CD4-positive, alpha-beta T cell (primary cell): ENCODE data around the gene TTLL13. TPM values are rescaled to one million over a fixed set of nuclear protein-coding genes. Genes with fewer than 3 reads are reported as not detected.

Source experiments
- ATAC-seq: fragments of 200-7000 bp; cut with Tn5 transposase; one replicate; pipeline ENCODE4 v1.10.0; 2022; ENCODE audit warnings: mild to moderate bottlenecking; ENCODE audit not compliant: poor library complexity
- CTCF ChIA-PET: fragments of 350-600 bp; sonication (Branson Sonifier 250); formaldehyde crosslinking; loops from one replicate; lab custom pipeline; 2021; ENCODE audit warnings: antibody characterized with exemption, inconsistent platforms; lab: Charles Lee
- POLR2A ChIA-PET: fragments of 350-600 bp; sonication (Branson Sonifier 250); formaldehyde crosslinking; loops from one replicate; lab custom pipeline; 2021; ENCODE audit warnings: antibody characterized with exemption, inconsistent platforms; lab: Charles Lee
- DNase-seq, 14 experiments: peaks; one replicate each; pipeline ENCODE4 v3.0.0-alpha.2; 2013 to 2020; ENCODE audit warnings: mixed read lengths in 2 of 14
- H3K27ac ChIP-seq, 2 donors: one replicate each; pipeline versions ENCODE4 v1.5.1 to v1.7.0; 2013; ENCODE audit warnings: low read length in 2 of 2, low read depth in 1 of 2, mild to moderate bottlenecking in 1 of 2
- H3K27me3 ChIP-seq, 2 experiments: 1 replicate in 1 of 2; 2 replicates in 1 of 2; pipeline versions ENCODE4 v1.6.1 to v1.7.0; 2013; ENCODE audit warnings: low read length in 2 of 2, control low read depth in 1 of 2, mild to moderate bottlenecking in 1 of 2, moderate library complexity in 1 of 2; ENCODE audit not compliant: insufficient read depth in 2 of 2, control insufficient read depth in 1 of 2
- H3K36me3 ChIP-seq: one replicate; pipeline ENCODE4 v1.6.1; 2013; ENCODE audit warnings: low read length, control low read depth; ENCODE audit not compliant: insufficient read depth
- H3K4me1 ChIP-seq: one replicate; pipeline ENCODE4 v1.6.1; 2013; ENCODE audit warnings: low read length, control low read depth; ENCODE audit not compliant: insufficient read depth
- H3K4me3 ChIP-seq: one replicate; pipeline ENCODE4 v1.5.1; 2013; ENCODE audit warnings: mild to moderate bottlenecking, low read length, moderate library complexity
- H3K9me3 ChIP-seq, 2 experiments: 1 replicate in 1 of 2; 2 replicates in 1 of 2; pipeline versions ENCODE4 v1.6.1 to v1.7.0; 2013; ENCODE audit warnings: low read length in 2 of 2, mild to moderate bottlenecking in 2 of 2, control low read depth in 1 of 2, moderate library complexity in 1 of 2; ENCODE audit not compliant: control insufficient read depth in 1 of 2, insufficient read depth in 1 of 2
- H3K27ac Mint-ChIP-seq: one replicate; pipeline ENCODE4 v1.8.0; 2020; ENCODE audit warnings: mixed read lengths
- H3K27me3 Mint-ChIP-seq: one replicate; pipeline ENCODE4 v1.8.0; 2021; ENCODE audit warnings: mixed read lengths
- H3K36me3 Mint-ChIP-seq: one replicate; pipeline ENCODE4 v1.8.0; 2021; ENCODE audit warnings: low read depth, mixed read lengths
- H3K4me1 Mint-ChIP-seq: one replicate; pipeline ENCODE4 v1.8.0; 2021; ENCODE audit warnings: low read depth, mixed read lengths
- H3K4me3 Mint-ChIP-seq: one replicate; pipeline ENCODE4 v1.8.0; 2020; ENCODE audit warnings: mild to moderate bottlenecking, mixed read lengths
- H3K9me3 Mint-ChIP-seq: one replicate; pipeline ENCODE4 v1.8.0; 2020; ENCODE audit warnings: mixed read lengths
- intact Hi-C, 2 experiments: fragments of 100-400 bp; cut with DNase I in 1 of 2; cut with micrococcal nuclease in 1 of 2; formaldehyde crosslinking; loops; one replicate each; pipeline versions ENCODE4 v1.15.1 to v1.9.0; 2023 to 2025; cut with DNase I, micrococcal nuclease
- total RNA-seq, 174 experiments: library from RNA in 2 of 174; stranded (reverse) in 2 of 174; gene quantifications; one replicate each; pipeline ENCODE4 v1.2.3 and lab custom pipeline; 2021 to 2026
- TF ChIP-seq, protein P1 (sequence below): fragments of 200-600 bp; IDR thresholded peaks from one replicate; pipeline ENCODE4 v1.8.0; 2022; ENCODE audit warnings: antibody characterized with exemption, mild to moderate bottlenecking

TTLL13 gene
- total RNA-seq, 2 experiments from 2014 or later, result 0.63 to 1.8 TPM

DNA sequence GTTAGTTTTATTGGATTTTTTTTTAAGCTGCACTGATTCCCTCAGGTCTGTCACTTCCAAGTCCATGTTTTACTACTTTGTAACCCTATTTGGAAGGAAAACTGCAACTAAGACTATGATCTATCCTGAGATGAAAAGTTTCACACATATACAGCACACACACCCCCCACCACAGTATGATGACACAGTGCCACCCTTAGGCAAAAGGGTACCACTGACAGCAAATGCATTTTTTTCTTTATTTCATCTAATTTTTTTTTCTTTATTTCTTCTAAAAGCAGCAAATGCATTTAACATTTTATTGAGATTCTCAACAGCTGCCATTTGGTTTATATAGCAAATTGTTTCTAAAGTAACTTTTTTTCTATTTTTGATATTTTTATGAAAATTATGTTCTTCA is 37.3 kb downstream of the TTLL13 start:
- H3K9me3 ChIP-seq, result no peaks in the 10 kb centered on the region
- peak; percentile 98 for ATAC-seq
- H3K4me1 ChIP-seq, result peaks cover 2% of the 10 kb centered on the region
- ChIA-PET CTCF (interaction anchor here (1.2 to 1.7 kb wide), 7 partner anchors 15 to 144 kb away, joined by 3 to 7 read pairs (median 4); partner anchors contain the start of genes CIB1, GDPGP1 and TTLL13), POLR2A (no interaction called here)
- Mint-ChIP-seq H3K9me3 (no peaks in the 10 kb centered on the region), H3K36me3 (no peaks in the 10 kb centered on the region), H3K27ac (no peak overlapping the region), H3K27me3 (no peaks in the 10 kb centered on the region), H3K4me3 (no peak overlapping the region), H3K4me1 (no peaks in the 10 kb centered on the region)
- no peak overlapping the region for H3K27ac ChIP-seq
- H3K4me3 ChIP-seq, result no peak overlapping the region
- TF ChIP-seq, protein P1, sequence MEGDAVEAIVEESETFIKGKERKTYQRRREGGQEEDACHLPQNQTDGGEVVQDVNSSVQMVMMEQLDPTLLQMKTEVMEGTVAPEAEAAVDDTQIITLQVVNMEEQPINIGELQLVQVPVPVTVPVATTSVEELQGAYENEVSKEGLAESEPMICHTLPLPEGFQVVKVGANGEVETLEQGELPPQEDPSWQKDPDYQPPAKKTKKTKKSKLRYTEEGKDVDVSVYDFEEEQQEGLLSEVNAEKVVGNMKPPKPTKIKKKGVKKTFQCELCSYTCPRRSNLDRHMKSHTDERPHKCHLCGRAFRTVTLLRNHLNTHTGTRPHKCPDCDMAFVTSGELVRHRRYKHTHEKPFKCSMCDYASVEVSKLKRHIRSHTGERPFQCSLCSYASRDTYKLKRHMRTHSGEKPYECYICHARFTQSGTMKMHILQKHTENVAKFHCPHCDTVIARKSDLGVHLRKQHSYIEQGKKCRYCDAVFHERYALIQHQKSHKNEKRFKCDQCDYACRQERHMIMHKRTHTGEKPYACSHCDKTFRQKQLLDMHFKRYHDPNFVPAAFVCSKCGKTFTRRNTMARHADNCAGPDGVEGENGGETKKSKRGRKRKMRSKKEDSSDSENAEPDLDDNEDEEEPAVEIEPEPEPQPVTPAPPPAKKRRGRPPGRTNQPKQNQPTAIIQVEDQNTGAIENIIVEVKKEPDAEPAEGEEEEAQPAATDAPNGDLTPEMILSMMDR, result peak; percentile 89
- no peaks in the 10 kb centered on the region for H3K36me3 ChIP-seq
- DNase-seq, result peak in 11 of 14 experiments; percentile 14 to 77 (median 44)
- H3K27me3 ChIP-seq, result no peaks in the 10 kb centered on the region
- intact Hi-C loops, result loop anchor here (1.0 to 10.0 kb wide), 2 partner anchors 143 to 542 kb away; no protein-coding TSS in a partner anchor

DNA sequence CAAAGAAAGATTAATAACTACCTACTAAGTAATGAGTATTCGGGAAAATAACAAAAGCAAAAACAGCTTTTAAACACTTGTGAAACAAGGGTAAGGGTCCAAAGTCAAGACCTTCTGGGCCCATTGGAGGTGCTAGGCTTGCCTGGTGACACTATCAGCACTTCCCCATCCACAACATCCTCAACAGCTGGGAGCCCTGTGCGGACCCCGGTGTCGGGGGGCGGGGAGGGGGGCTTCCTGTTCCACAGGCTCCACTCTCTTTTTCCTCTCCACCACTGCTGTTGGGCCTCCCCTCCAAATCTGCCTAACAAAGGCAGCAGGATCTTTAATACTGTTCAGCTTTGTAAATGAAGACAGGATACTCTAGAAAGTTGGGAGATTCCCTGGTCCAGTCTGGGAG is 37.7 kb downstream of the TTLL13 start:
- Histone ChIP-seq H3K36me3 (no peaks in the 10 kb centered on the region), H3K4me1 (peaks cover 3% of the 10 kb centered on the region), H3K4me3 (no peak overlapping the region), H3K27ac (no peak overlapping the region), H3K27me3 (no peaks in the 10 kb centered on the region), H3K9me3 (no peaks in the 10 kb centered on the region)
- Mint-ChIP-seq H3K4me1 (no peaks in the 10 kb centered on the region), H3K27me3 (no peaks in the 10 kb centered on the region), H3K9me3 (no peaks in the 10 kb centered on the region), H3K4me3 (no peak overlapping the region), H3K36me3 (no peaks in the 10 kb centered on the region), H3K27ac (no peak overlapping the region)
- no peak for ATAC-seq
- CTCF ChIA-PET, result interaction anchor here (1.2 to 1.7 kb wide), 7 partner anchors 14 to 144 kb away, joined by 3 to 7 read pairs (median 4); partner anchors contain the start of genes CIB1, GDPGP1 and TTLL13
- no peak for DNase-seq
- TF ChIP-seq, protein P1, result no peak
- intact Hi-C loops, result loop anchor here in 1 of 2 experiments (10.0 kb wide), 1 partner anchor 542 kb away; no protein-coding TSS in a partner anchor
- POLR2A ChIA-PET, result no interaction called here

DNA sequence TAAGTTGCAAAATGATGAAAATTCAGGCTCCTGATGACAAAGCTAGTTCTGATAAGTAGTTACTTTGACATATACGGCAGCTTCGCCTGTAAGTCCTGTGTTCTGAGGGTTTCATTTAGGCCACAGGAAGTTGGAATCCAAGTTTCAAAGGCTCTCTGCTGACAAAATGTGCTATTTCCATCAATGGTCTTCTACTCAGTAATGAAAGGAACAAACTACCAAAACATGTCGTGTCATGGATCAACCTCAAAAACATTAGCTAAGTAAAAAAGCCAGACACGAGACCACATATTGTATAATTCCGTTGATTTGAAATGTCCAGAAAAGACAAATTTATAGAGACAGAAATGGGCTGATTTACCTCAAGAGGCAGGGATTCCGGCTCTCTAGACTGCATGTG is 38.6 kb downstream of the TTLL13 start:
- H3K27me3 Mint-ChIP-seq, result no peaks in the 10 kb centered on the region
- H3K27me3 ChIP-seq, result no peaks in the 10 kb centered on the region
- ATAC-seq, result no peak
- peaks cover 3% of the 10 kb centered on the region for H3K4me1 ChIP-seq
- H3K9me3 ChIP-seq, result no peaks in the 10 kb centered on the region
- intact Hi-C loops, result loop anchor here in 1 of 2 experiments (10.0 kb wide), 1 partner anchor 543 kb away; no protein-coding TSS in a partner anchor
- no peak overlapping the region for H3K4me3 Mint-ChIP-seq
- no peak overlapping the region for H3K4me3 ChIP-seq
- H3K36me3 ChIP-seq, result no peaks in the 10 kb centered on the region
- no peaks in the 10 kb centered on the region for H3K9me3 Mint-ChIP-seq
- H3K36me3 Mint-ChIP-seq, result no peaks in the 10 kb centered on the region
- DNase-seq, result no peak
- TF ChIP-seq, protein P1, result no peak
- ChIA-PET CTCF (interaction anchor here (0.7 to 1.2 kb wide), 3 partner anchors 20 to 74 kb away, joined by 3 read pairs; no protein-coding TSS in a partner anchor), POLR2A (interaction anchor here (0.7 to 0.9 kb wide), 2 partner anchors 185 to 610 kb away, joined by 3 to 4 read pairs; partner anchors contain the start of gene IDH2)
- H3K27ac ChIP-seq, result no peak overlapping the region
- no peaks in the 10 kb centered on the region for H3K4me1 Mint-ChIP-seq
- H3K27ac Mint-ChIP-seq, result no peak overlapping the region
